Natural killer cell (primary cell): ENCODE measurements around the gene SBNO2. TPM values are rescaled to one million over a fixed set of nuclear protein-coding genes. Genes with fewer than 3 reads are reported as not detected.

Experiments
- ATAC-seq, 3 donors: fragments of 150-1000 bp in 2 of 3; fragments of 200-7000 bp in 1 of 3; cut with Tn5 transposase; 1 replicate in 1 of 3; 2 replicates in 2 of 3; pipeline ENCODE4 v1.10.0; 2021; ENCODE audit warnings: mild to moderate bottlenecking in 2 of 3, moderate library complexity in 2 of 3
- DNase-seq, 2 donors: peaks; one replicate each; pipeline versions ENCODE4 v3.0.0 to v3.0.0-alpha.2; 2013 to 2021; ENCODE audit warnings: mixed read lengths in 1 of 2
- H3K27ac ChIP-seq: one replicate; pipeline ENCODE4 v1.5.1; 2013; ENCODE audit warnings: mild to moderate bottlenecking, low read length
- H3K27me3 ChIP-seq: one replicate; pipeline ENCODE4 v1.6.1; 2013; ENCODE audit warnings: low read length; ENCODE audit not compliant: control insufficient read depth, insufficient read depth
- H3K36me3 ChIP-seq: one replicate; pipeline ENCODE4 v1.6.1; 2013; ENCODE audit warnings: low read length; ENCODE audit not compliant: control insufficient read depth, insufficient read depth
- H3K4me1 ChIP-seq: one replicate; pipeline ENCODE4 v1.6.1; 2013; ENCODE audit warnings: low read length; ENCODE audit not compliant: control insufficient read depth, insufficient read depth
- H3K4me3 ChIP-seq: one replicate; pipeline ENCODE4 v1.5.1; 2013; ENCODE audit warnings: low read length
- H3K9me3 ChIP-seq: one replicate; pipeline ENCODE4 v1.6.1; 2013; ENCODE audit warnings: low read length; ENCODE audit not compliant: control insufficient read depth, insufficient read depth
- H3K27ac Mint-ChIP-seq, 2 donors: one replicate each; pipeline ENCODE4 v1.8.0; 2022; ENCODE audit warnings: mild to moderate bottlenecking in 2 of 2, mixed read lengths in 2 of 2, moderate library complexity in 1 of 2
- H3K27me3 Mint-ChIP-seq, 2 donors: one replicate each; pipeline ENCODE4 v1.8.0; 2022; ENCODE audit warnings: low read depth in 2 of 2, mixed read lengths in 2 of 2
- H3K36me3 Mint-ChIP-seq: one replicate; pipeline ENCODE4 v1.8.0; 2022; ENCODE audit warnings: mixed read lengths
- H3K4me1 Mint-ChIP-seq, 2 donors: one replicate each; pipeline ENCODE4 v1.8.0; 2022; ENCODE audit warnings: mixed read lengths in 2 of 2
- H3K4me3 Mint-ChIP-seq: one replicate; pipeline ENCODE4 v1.8.0; 2022; ENCODE audit warnings: mild to moderate bottlenecking, moderate library complexity, mixed read lengths
- H3K9me3 Mint-ChIP-seq, 2 donors: one replicate each; pipeline ENCODE4 v1.8.0; 2022; ENCODE audit warnings: mixed read lengths in 2 of 2
- CTCF ChIP-seq: fragments of 200-600 bp; IDR thresholded peaks from one replicate; pipeline ENCODE4 v1.8.0; 2022; ENCODE audit warnings: antibody characterized with exemption
- WGBS: methylation state at CpG from one replicate; pipeline ENCODE4 v1.1.7; 2013; ENCODE audit warnings: missing lambda C conversion rate; ENCODE audit not compliant: insufficient coverage; 5-methylcytosine and 5-hydroxymethylcytosine counted together
- intact Hi-C: fragments of 100-400 bp; cut with micrococcal nuclease; formaldehyde crosslinking; loops from one replicate; pipeline ENCODE4 v1.14.2; 2022
- total RNA-seq, 4 donors: library from RNA; stranded (reverse); fragments of 120-200 nt in 1 of 4; gene quantifications; one replicate each; pipeline versions ENCODE4 v1.2.3 to v1.2.4, GENCODE V29; 2013 to 2022

The SBNO2 gene
- total RNA-seq, 3 donors from 2014 or later (not counting 1 experiment from before 2014, with no cell fraction given) = 92.0 to 106 (median 94.3) TPM

DNA sequence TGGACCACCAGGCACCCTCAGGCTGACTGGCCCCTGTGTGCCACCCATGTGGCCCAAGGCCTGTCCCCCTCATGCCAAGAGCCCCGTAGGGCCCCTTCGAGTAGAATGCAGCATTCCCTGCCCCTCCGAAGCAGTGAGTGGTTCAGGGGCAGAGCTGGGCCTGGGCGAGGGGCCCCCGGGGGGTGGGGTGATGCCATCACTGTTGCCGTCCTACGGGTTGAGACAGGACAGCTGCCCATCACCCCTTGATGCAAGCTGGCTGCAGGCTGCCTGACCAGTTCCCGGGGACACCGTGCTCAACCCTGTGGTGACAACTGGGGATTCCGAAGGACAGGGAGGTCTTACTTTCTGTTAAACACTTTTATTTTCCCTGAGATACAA is 4.7 kb downstream of the SBNO2 start:
- Mint-ChIP-seq H3K27ac (no peak overlapping the region), H3K9me3 (no peaks in the 10 kb centered on the region), H3K4me3 (peak overlapping the region; percentile 40), H3K27me3 (no peaks in the 10 kb centered on the region), H3K36me3 (no peaks in the 10 kb centered on the region), H3K4me1 (peaks cover 21 to 60% of the 10 kb centered on the region in 2 donors)
- WGBS = 97% methylated on average over 10 of the region's 10 CpGs
- no peak for DNase-seq
- Histone ChIP-seq H3K27me3 (no peaks in the 10 kb centered on the region), H3K36me3 (no peaks in the 10 kb centered on the region), H3K9me3 (no peaks in the 10 kb centered on the region), H3K27ac (no peak overlapping the region), H3K4me3 (no peak overlapping the region), H3K4me1 (peaks cover 62% of the 10 kb centered on the region)
- ATAC-seq = no peak
- intact Hi-C loops = no loop called here
- no peak for TF ChIP-seq CTCF

- Mint-ChIP-seq H3K36me3 (no peaks in the 10 kb centered on the region), H3K27ac (peak overlapping the region in 1 of 2 donors; percentile 22), H3K9me3 (no peaks in the 10 kb centered on the region), H3K27me3 (no peaks in the 10 kb centered on the region), H3K4me1 (peaks cover 21 to 57% of the 10 kb centered on the region in 2 donors), H3K4me3 (peak overlapping the region; percentile 25)
- H3K36me3 ChIP-seq = no peaks in the 10 kb centered on the region
- intact Hi-C loops = no loop called here
- no peak for TF ChIP-seq CTCF
- H3K27ac ChIP-seq = peak overlapping the region; percentile 5
- WGBS = 82% methylated on average over 50 of the region's 50 CpGs
- ATAC-seq (no peak), DNase-seq (no peak)
- H3K4me1 ChIP-seq = peaks cover 59% of the 10 kb centered on the region
- H3K9me3 ChIP-seq = no peaks in the 10 kb centered on the region
- no peaks in the 10 kb centered on the region for H3K27me3 ChIP-seq
- no peak overlapping the region for H3K4me3 ChIP-seq
These were observed 5.3 kb downstream of the SBNO2 start for GRCh38 chr19:1168572-1169410.

DNA sequence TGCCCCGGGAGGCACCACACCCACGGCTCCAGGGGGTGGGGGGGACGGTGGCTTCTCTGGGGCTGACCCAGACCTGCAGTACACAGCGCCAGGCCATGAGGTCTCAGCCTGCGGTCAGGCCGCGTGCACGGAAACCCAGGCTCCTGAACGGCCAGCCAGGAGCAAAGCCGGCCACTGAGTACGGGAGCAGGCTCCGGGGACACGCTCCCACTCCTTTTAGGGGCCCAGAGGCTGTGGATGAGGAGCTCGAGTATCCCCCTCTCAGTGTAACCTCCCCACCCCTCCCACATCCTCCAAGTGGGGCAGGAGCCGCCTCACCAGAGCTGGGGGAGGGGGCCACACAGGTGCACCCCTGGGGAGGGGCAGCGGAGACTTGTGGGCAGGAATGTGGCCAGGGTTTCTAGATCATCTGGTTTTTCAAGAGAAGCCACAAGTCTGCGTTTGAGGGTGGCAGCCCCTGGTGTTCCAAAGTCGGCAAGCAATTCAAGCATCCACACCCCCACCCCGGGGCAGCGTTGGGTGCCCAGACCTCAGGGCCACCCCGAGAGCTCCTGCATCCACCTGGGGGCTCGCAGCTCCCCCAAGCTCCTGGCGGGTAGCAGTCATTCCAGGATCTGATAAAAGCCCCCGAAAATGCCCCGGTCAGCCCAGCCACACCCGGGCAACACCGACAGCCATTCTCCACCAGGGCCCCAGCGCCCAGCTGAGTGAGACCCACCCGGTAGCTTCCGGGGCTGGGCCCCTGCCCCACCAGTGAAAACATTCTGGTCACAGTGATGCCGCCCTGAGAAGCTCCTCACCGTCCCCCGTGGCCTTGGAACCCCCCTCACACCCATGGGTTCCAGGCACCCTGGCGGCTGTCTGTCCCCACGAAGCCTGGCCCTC is 6.1 kb downstream of the SBNO2 start:
- H3K9me3 ChIP-seq = no peaks in the 10 kb centered on the region
- H3K4me3 ChIP-seq = no peak overlapping the region
- H3K4me1 ChIP-seq = peaks cover 54% of the 10 kb centered on the region
- Mint-ChIP-seq H3K4me3 (peak overlapping the region; percentile 25), H3K27me3 (no peaks in the 10 kb centered on the region), H3K36me3 (no peaks in the 10 kb centered on the region), H3K9me3 (no peaks in the 10 kb centered on the region), H3K4me1 (peaks cover 23 to 54% of the 10 kb centered on the region in 2 donors), H3K27ac (peak overlapping the region in 1 of 2 donors; percentile 22)
- TF ChIP-seq CTCF = no peak
- peak overlapping the region; percentile 5 for H3K27ac ChIP-seq
- ATAC-seq (peak in 2 of 3 donors; percentile 5 to 25), DNase-seq (no peak)
- no peaks in the 10 kb centered on the region for H3K36me3 ChIP-seq
- no peaks in the 10 kb centered on the region for H3K27me3 ChIP-seq
- WGBS = 53% methylated on average over 35 of the region's 35 CpGs
- intact Hi-C loops = no loop called here
